Left ventricle myocardium inferior (tissue), 1 donor: ENCODE results near the gene KRT25. TPM values are rescaled to one million over a fixed set of nuclear protein-coding genes. Genes with fewer than 3 reads are reported as not detected.

Source experiments
- DNase-seq: peaks from one replicate; pipeline ENCODE4 v3.0.0-alpha.2; 2020
- H3K27ac ChIP-seq: fragments of 200-600 bp; replicated peaks from 2 replicates; pipeline ENCODE4 v1.8.0; 2021
- H3K27me3 ChIP-seq: fragments of 200-600 bp; 2 replicates; pipeline ENCODE4 v1.8.0; 2021; ENCODE audit warnings: low read depth
- H3K36me3 ChIP-seq: fragments of 200-600 bp; 2 replicates; pipeline ENCODE4 v1.8.0; 2021
- H3K4me1 ChIP-seq: fragments of 200-600 bp; 2 replicates; pipeline ENCODE4 v1.8.0; 2021
- H3K4me3 ChIP-seq: fragments of 200-600 bp; 2 replicates; pipeline ENCODE4 v1.8.0; 2021; ENCODE audit warnings: mild to moderate bottlenecking, moderate library complexity
- H3K9me3 ChIP-seq: fragments of 200-600 bp; replicated peaks from 2 replicates; pipeline ENCODE4 v1.8.0; 2021
- intact Hi-C: fragments of 100-400 bp; cut with micrococcal nuclease; formaldehyde crosslinking; loops from one replicate; pipeline ENCODE4 v1.11.0; 2022
- total RNA-seq: library from RNA; stranded (reverse); fragmentation: NEBNext Ultra II Directional; extraction: Animal tissue kit (Norgen Biotek cat#: 25700); gene quantifications from one replicate; pipeline ENCODE4 v1.2.1, GENCODE V29; 2021
- TF ChIP-seq, protein P1 (sequence below): fragments of 200-600 bp; IDR thresholded peaks from 2 replicates; pipeline ENCODE4 v1.8.0; 2021; ENCODE audit warnings: antibody characterized with exemption, mild to moderate bottlenecking, borderline replicate concordance
- donor health status: DM: no; HTN: yes; CAD: no; lungs with severe emphysema.

Gene KRT25
- total RNA-seq, 1 donor from 2014 or later = not detected

GRCh38 chr17:40796846-40797245 lies 41.7 kb upstream of the KRT25 start:
- peaks cover 74% of the 10 kb centered on the region for H3K27me3 ChIP-seq
- H3K9me3 ChIP-seq = no peaks in the 10 kb centered on the region

GRCh38 chr17:40795019-40795667 lies 40.0 kb upstream of the KRT25 start:
- Histone ChIP-seq H3K27ac (no peak overlapping the region), H3K4me3 (no peak overlapping the region), H3K36me3 (no peaks in the 10 kb centered on the region), H3K4me1 (no peaks in the 10 kb centered on the region), H3K9me3 (no peaks in the 10 kb centered on the region), H3K27me3 (peaks cover 57% of the 10 kb centered on the region)
- intact Hi-C loops = no loop called here
- no peak for DNase-seq
- TF ChIP-seq, protein P1, sequence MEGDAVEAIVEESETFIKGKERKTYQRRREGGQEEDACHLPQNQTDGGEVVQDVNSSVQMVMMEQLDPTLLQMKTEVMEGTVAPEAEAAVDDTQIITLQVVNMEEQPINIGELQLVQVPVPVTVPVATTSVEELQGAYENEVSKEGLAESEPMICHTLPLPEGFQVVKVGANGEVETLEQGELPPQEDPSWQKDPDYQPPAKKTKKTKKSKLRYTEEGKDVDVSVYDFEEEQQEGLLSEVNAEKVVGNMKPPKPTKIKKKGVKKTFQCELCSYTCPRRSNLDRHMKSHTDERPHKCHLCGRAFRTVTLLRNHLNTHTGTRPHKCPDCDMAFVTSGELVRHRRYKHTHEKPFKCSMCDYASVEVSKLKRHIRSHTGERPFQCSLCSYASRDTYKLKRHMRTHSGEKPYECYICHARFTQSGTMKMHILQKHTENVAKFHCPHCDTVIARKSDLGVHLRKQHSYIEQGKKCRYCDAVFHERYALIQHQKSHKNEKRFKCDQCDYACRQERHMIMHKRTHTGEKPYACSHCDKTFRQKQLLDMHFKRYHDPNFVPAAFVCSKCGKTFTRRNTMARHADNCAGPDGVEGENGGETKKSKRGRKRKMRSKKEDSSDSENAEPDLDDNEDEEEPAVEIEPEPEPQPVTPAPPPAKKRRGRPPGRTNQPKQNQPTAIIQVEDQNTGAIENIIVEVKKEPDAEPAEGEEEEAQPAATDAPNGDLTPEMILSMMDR = no peak

More at GRCh38 chr17:40796846-40797245, 41.7 kb upstream of the KRT25 start:
- TF ChIP-seq, protein P1 = no peak
- no peak overlapping the region for H3K27ac ChIP-seq
- H3K4me3 ChIP-seq = no peak overlapping the region
- DNase-seq = no peak
- intact Hi-C loops = no loop called here
- H3K4me1 ChIP-seq = no peaks in the 10 kb centered on the region
- H3K36me3 ChIP-seq = no peaks in the 10 kb centered on the region

DNA sequence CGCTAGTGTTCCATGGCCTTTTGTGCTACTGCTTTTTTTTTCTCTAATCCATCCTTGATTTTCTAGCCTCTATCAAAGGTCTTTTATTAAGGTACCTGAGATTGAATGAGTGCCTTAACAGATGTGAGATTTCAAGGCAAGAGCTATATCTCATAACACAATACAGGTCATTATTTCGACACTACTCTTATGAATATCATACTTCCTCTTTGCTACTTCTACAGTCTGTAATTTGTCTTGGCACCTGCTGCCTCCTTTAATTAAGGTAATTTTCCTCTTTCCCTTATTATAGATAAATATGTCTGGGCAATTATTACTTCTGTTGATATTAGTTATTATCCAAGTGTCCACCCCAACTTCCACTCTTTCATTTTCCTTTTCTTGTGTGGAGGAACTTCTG lies 39.3 kb upstream of the KRT25 start:
- H3K27ac ChIP-seq = no peak overlapping the region
- DNase-seq = no peak
- H3K9me3 ChIP-seq = no peaks in the 10 kb centered on the region
- H3K4me3 ChIP-seq = no peak overlapping the region
- intact Hi-C loops = no loop called here
- peaks cover 51% of the 10 kb centered on the region for H3K27me3 ChIP-seq
- H3K4me1 ChIP-seq = no peaks in the 10 kb centered on the region
- H3K36me3 ChIP-seq = no peaks in the 10 kb centered on the region
- TF ChIP-seq, protein P1 = no peak

- no peak for DNase-seq
- TF ChIP-seq, protein P1 = no peak
- H3K9me3 ChIP-seq = no peaks in the 10 kb centered on the region
- no peak overlapping the region for H3K27ac ChIP-seq
- no peaks in the 10 kb centered on the region for H3K4me1 ChIP-seq
- intact Hi-C loops = no loop called here
- H3K27me3 ChIP-seq = peaks cover 46% of the 10 kb centered on the region
- H3K4me3 ChIP-seq = no peak overlapping the region
- H3K36me3 ChIP-seq = no peaks in the 10 kb centered on the region
Observed at GRCh38 chr17:40793832-40794231, 38.7 kb upstream of the KRT25 start.

DNA sequence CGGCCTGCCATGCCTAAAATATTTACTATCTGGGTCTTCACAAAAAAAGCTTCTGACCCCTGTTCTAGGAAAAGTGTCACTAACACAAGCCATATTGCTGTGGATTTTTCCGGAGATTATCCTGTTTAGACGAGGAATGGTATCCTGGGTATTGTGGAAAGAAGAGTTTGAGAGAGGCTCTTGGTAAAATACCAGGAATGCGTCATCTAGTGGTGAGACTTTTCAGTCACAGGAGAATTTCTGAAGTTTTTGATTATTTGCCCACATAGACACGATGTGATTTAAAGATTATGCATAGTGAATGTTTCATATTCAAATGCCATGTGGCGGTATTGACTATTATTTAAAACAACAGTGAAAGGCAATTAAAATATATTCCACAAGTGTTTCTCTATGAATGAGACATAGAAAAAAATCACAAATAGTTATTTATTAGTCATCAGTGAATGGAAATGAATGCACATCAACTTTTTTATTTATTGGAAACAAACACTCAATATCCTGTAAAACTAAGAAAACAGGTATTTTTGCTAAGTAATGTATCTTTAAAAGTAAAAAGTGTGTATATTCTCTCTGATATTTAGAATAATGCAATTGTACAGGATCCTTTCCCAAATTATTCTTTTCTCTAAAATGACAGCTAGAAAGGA lies 36.8 kb upstream of the KRT25 start:
- intact Hi-C loops = no loop called here
- Histone ChIP-seq H3K4me1 (no peaks in the 10 kb centered on the region), H3K9me3 (no peaks in the 10 kb centered on the region), H3K4me3 (no peak overlapping the region), H3K27ac (peak overlapping the region; percentile 6), H3K27me3 (peaks cover 27% of the 10 kb centered on the region), H3K36me3 (no peaks in the 10 kb centered on the region)
- DNase-seq = no peak
- TF ChIP-seq, protein P1 = peak; percentile 70
